GM19395 (cell line): ENCODE data around the gene TEPSIN.

Experiments used
- ATAC-seq: cut with Tn5 transposase; IDR thresholded peaks from one replicate; pipeline ENCODE4 v1.9.1; 2021; ENCODE audit warnings: mild to moderate bottlenecking, moderate library complexity; ENCODE audit not compliant: unreplicated experiment

The TEPSIN gene

GRCh38 chr17:81200695-81201580 is 37.9 kb downstream of the TEPSIN start:
- ATAC-seq, result no peak

GRCh38 chr17:81200201-81200600 is 38.7 kb downstream of the TEPSIN start:
- no peak for ATAC-seq

- ATAC-seq, result no peak
Measured at GRCh38 chr17:81199482-81199830, 39.4 kb downstream of the TEPSIN start.

- ATAC-seq, result no peak
Measured at GRCh38 chr17:81198826-81199481, 39.9 kb downstream of the TEPSIN start.

GRCh38 chr17:81197831-81198490 is 40.9 kb downstream of the TEPSIN start:
- ATAC-seq, result no peak

- ATAC-seq, result no peak
Measured at GRCh38 chr17:81197409-81197795, 41.5 kb downstream of the TEPSIN start.

- ATAC-seq, result no peak
Measured at GRCh38 chr17:81196505-81197408, 42.1 kb downstream of the TEPSIN start.

GRCh38 chr17:81195941-81196495 is 42.8 kb downstream of the TEPSIN start:
- ATAC-seq, result no peak

GRCh38 chr17:81194941-81195901 is 43.6 kb downstream of the TEPSIN start:
- ATAC-seq, result no peak

GRCh38 chr17:81194225-81194760 is 44.6 kb downstream of the TEPSIN start:
- no peak for ATAC-seq

GRCh38 chr17:81193470-81194224 is 45.2 kb downstream of the TEPSIN start:
- ATAC-seq, result no peak

GRCh38 chr17:81193051-81193410 is 45.8 kb downstream of the TEPSIN start:
- ATAC-seq, result no peak

- no peak for ATAC-seq
Measured at GRCh38 chr17:81192386-81193050, 46.3 kb downstream of the TEPSIN start.

- ATAC-seq, result no peak
Measured at GRCh38 chr17:81191646-81192045, 47.2 kb downstream of the TEPSIN start.

GRCh38 chr17:81191116-81191515 is 47.7 kb downstream of the TEPSIN start:
- ATAC-seq, result no peak

- ATAC-seq, result no peak
Measured at GRCh38 chr17:81190591-81190990, 48.3 kb downstream of the TEPSIN start.

GRCh38 chr17:81189670-81190530 is 49.0 kb downstream of the TEPSIN start:
- no peak for ATAC-seq
